ENCODE data around the gene DGLUCY. TPM values are rescaled to one million over a fixed set of nuclear protein-coding genes. Genes with fewer than 3 reads are reported as not detected.
"Not testable (repeated sequence)": the region's sequence is repeated elsewhere in the genome, so short reads cannot be mapped to it uniquely, and the experiment has no call there.

The DGLUCY gene
- total RNA-seq, 1 donor, result 45.6 TPM

DNA sequence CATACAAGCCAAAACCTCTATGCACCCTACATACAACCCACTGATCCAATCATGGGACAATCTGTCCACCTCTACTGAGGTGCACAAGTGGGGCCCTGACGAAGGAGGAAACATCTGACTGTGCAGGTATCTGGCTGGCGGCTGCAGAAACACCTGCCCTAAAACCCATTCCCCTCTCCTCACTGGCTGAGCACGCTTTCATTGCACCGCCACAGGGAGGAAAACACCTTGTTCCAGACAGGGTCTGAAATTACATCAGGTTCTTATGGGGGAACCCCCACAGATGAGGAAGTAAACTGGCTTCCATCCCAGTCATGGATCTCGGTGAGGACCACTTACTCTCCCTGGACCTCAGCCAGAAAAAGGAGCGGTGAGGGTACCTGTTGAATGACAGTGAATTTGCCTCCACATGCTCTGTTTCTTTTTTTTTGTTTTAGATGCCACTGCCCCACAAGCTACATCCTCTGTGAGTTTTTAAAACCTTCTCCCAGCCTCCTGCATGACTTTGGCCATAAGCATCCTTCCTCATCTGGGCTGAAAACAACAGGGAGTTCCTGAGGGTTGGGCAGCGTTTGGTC is 23.8 kb upstream of the DGLUCY start:
- no peak for TF ChIP-seq CTCF (IDR thresholded peaks at IDR 0.05; ENCODE audit: extremely low read depth, low read depth, low read length)
- H3K4me3 ChIP-seq (ENCODE audit: insufficient read depth, low read length), result no peak overlapping the region

DNA sequence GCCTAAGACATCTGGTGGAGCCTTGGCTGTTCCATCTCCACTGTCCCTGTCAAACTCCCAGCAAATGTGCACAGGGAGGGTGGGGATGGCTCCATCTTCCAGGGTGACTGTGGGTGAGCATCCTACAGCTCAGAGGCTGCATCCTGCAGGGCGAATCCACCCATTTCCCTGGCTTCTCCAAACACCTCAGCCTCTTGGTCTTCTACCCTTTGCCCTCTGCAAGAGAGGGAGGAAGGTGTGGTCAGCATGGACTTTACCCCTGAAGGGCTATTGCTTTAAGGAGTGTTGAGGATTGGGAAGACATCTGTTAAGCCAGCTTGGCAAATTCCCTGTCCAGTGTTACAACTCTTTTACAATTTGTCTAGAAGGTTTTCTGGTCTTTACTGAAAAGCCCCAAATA is 23.1 kb upstream of the DGLUCY start:
- Histone ChIP-seq H3K4me2 (ENCODE audit: insufficient read depth, low read length) (no peak overlapping the region), H4K20me1 (ENCODE audit: insufficient read depth, low read length) (no peaks in the 10 kb centered on the region), H2AFZ (ENCODE audit: low read length) (no peak overlapping the region), H3K27ac (ENCODE audit: low read depth, low read length) (no peak overlapping the region), H3K36me3 (ENCODE audit: insufficient read depth, low read length) (no peaks in the 10 kb centered on the region), H3K4me3 (ENCODE audit: insufficient read depth, low read length) (no peak overlapping the region), H3K27me3 (ENCODE audit: insufficient read depth, low read length) (peaks cover 12% of the 10 kb centered on the region), H3K79me2 (ENCODE audit: insufficient read depth, low read length) (no peaks in the 10 kb centered on the region), H3K4me1 (ENCODE audit: insufficient read depth, low read length) (no peaks in the 10 kb centered on the region), H3K9me3 (ENCODE audit: low read depth, low read length) (no peaks in the 10 kb centered on the region)
- DNase-seq (ENCODE audit: insufficient read length, low spot score, missing footprints), result no peak
- no peak for TF ChIP-seq CTCF (IDR thresholded peaks at IDR 0.05; ENCODE audit: extremely low read depth, low read depth, low read length)

More for the DNA sequence above, 23.8 kb upstream of the DGLUCY start:
- no peaks in the 10 kb centered on the region for H4K20me1 ChIP-seq (ENCODE audit: insufficient read depth, low read length)
- no peaks in the 10 kb centered on the region for H3K9me3 ChIP-seq (ENCODE audit: low read depth, low read length)
- peaks cover 12% of the 10 kb centered on the region for H3K27me3 ChIP-seq (ENCODE audit: insufficient read depth, low read length)
- H2AFZ ChIP-seq (ENCODE audit: low read length), result no peak overlapping the region
- no peak overlapping the region for H3K27ac ChIP-seq (ENCODE audit: low read depth, low read length)
- H3K79me2 ChIP-seq (ENCODE audit: insufficient read depth, low read length), result no peaks in the 10 kb centered on the region
- no peak overlapping the region for H3K4me2 ChIP-seq (ENCODE audit: insufficient read depth, low read length)
- no peak for DNase-seq (ENCODE audit: insufficient read length, low spot score, missing footprints)
- no peaks in the 10 kb centered on the region for H3K36me3 ChIP-seq (ENCODE audit: insufficient read depth, low read length)
- H3K4me1 ChIP-seq (ENCODE audit: insufficient read depth, low read length), result no peaks in the 10 kb centered on the region

DNA sequence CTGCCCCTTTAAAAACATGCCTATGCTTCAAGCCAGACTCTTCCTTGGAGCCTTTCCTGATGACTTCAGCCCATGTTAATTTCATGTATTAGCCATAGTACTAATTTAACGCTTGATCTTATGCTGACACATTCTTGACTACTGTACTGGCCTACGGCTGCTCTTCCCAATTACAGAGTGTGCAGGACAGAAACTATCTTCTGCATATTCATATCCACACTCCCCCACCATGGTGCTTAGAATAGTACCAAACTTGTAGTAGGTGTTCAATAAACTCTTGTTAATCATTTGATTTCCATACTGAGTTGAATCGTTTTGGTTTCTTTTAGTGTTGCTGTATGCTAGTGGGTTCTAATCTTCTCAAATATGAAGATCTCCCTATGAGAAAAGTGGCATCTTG is 21.8 kb upstream of the DGLUCY start:
- H3K27me3 ChIP-seq (ENCODE audit: insufficient read depth, low read length), result peaks cover 12% of the 10 kb centered on the region
- H3K4me3 ChIP-seq (ENCODE audit: insufficient read depth, low read length), result no peak overlapping the region
- TF ChIP-seq CTCF (IDR thresholded peaks at IDR 0.05; ENCODE audit: extremely low read depth, low read depth, low read length), result no peak
- H3K27ac ChIP-seq (ENCODE audit: low read depth, low read length), result no peak overlapping the region
- no peak overlapping the region for H3K4me2 ChIP-seq (ENCODE audit: insufficient read depth, low read length)
- H3K4me1 ChIP-seq (ENCODE audit: insufficient read depth, low read length), result no peaks in the 10 kb centered on the region
- no peak overlapping the region for H2AFZ ChIP-seq (ENCODE audit: low read length)
- H4K20me1 ChIP-seq (ENCODE audit: insufficient read depth, low read length), result no peaks in the 10 kb centered on the region
- no peaks in the 10 kb centered on the region for H3K9me3 ChIP-seq (ENCODE audit: low read depth, low read length)
- DNase-seq (ENCODE audit: insufficient read length, low spot score, missing footprints), result no peak
- H3K36me3 ChIP-seq (ENCODE audit: insufficient read depth, low read length), result no peaks in the 10 kb centered on the region
- H3K79me2 ChIP-seq (ENCODE audit: insufficient read depth, low read length), result no peaks in the 10 kb centered on the region

DNA sequence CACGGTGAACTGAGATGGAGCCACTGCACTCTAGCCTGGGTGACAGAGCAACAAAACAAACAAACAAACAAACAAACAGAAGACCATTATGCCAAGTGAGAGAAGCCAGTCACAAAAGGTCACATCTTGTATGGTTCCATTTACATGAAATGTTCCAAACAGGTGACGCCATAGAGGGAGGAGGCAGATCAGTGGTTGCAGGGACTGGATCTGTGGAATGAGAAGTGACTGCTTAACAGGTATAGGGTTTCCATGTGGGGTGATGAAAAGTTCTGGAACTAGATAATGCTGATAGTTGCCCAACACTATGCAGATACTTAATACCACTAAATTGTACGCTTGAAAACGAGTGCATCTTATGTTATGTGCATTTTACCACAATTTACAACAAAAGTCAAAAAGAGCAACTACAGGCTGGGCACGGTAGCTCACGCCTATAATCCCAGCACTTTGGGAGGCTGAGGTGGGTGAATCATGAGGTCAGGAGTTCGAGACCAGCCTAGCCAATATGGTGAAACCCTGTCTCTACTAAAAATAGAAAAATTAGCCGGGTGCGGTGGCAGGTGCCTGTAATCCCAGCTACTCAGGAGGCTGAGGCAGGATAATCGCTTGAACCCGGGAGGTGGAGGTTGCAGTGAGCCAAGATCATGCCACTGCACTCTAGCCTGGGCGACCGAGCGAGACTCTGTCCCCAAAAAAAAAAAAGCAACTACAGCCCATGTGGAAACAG is 20.0 kb upstream of the DGLUCY start:
- not testable (repeated sequence) for H3K27ac ChIP-seq (ENCODE audit: low read depth, low read length); H3K4me3 ChIP-seq (ENCODE audit: insufficient read depth, low read length); H4K20me1 ChIP-seq (ENCODE audit: insufficient read depth, low read length); DNase-seq (ENCODE audit: insufficient read length, low spot score, missing footprints); H2AFZ ChIP-seq (ENCODE audit: low read length); H3K36me3 ChIP-seq (ENCODE audit: insufficient read depth, low read length); H3K4me1 ChIP-seq (ENCODE audit: insufficient read depth, low read length); H3K4me2 ChIP-seq (ENCODE audit: insufficient read depth, low read length); H3K27me3 ChIP-seq (ENCODE audit: insufficient read depth, low read length); H3K79me2 ChIP-seq (ENCODE audit: insufficient read depth, low read length); H3K9me3 ChIP-seq (ENCODE audit: low read depth, low read length)

All from osteoblast (primary cell).